SK-N-DZ (cell line): ENCODE data around the gene CDK5RAP1.
"Not testable (repeated sequence)": the region's sequence is repeated elsewhere in the genome, so short reads cannot be mapped to it uniquely, and the experiment has no call there.

ENCODE experiments used
- DNase-seq: peaks from one replicate; pipeline ENCODE4 v3.0.0-alpha.2; 2015; ENCODE audit warnings: low spot score

Gene CDK5RAP1

DNA sequence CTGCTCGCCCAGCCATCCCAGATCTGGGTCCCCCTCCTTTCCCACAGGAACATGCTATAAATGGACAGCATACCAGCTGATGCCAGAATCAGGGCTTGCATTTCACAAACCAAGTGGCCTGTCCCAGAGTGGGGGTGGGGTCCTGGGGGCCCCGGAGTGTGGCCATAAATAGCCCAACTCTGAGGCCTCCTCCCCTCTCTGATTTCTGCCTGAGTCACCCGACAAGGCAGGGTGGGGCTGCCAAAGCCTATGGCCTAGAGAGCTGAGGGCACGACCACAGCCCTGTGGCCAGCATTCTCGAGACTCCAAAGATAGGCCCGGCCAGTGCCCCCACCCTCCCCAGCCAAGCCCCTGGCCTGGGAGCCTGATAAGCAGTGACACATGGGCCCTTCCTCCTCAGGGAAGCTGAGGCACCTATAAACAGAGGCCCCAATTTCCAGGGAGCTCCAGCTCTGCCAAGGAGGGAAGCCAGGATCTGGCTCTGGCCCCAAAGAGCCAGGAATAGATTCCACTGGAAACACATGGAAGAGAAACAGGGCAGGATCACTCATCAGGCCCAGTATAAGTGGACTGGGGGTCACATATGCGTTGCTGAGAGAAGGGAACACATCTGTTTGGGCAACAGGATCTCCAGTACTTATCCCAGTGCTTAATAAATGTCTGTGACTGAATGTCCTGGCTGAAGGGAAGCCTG lies 22.0 kb upstream of the CDK5RAP1 start:
- DNase-seq: no peak

DNA sequence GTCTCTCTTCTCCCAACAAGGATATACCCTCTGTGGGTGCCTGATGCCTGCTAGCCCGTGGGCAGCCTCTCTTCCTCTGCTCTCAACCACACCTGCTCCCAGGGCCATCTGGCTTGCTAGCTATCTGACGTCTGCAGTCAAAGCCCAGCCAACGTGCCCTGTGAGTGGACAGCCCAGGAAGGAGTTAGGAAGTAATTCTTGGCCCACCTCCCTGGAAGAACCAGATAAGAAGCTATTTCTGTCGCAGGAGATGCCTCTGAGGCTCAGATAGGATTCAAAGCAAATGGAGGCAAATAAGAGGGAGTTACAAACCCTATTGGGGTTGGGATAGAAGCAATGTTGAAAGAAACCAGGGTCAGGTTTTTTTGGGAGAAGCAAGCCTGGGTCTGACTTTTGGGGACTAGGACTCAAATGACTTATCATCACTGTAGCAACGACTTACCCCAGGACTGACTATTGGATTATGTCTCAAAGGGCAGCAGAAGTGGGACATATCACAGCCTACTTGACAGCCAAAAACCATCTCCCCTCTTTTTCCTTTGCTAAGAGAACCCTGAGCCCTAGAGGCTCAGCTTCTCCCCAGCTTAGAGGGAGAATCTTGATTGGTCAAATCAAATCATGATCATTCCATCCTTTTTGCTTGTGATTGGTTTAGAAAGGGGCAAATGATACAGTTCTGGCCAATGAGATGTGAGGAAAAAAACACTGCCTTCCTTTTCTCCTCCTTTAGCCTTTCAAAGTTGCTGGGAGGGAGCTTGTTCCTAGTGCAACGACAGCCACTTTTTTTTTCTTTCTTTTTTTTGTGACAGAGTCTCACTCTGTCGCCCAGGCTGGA lies 18.0 kb upstream of the CDK5RAP1 start:
- DNase-seq: no peak

DNA sequence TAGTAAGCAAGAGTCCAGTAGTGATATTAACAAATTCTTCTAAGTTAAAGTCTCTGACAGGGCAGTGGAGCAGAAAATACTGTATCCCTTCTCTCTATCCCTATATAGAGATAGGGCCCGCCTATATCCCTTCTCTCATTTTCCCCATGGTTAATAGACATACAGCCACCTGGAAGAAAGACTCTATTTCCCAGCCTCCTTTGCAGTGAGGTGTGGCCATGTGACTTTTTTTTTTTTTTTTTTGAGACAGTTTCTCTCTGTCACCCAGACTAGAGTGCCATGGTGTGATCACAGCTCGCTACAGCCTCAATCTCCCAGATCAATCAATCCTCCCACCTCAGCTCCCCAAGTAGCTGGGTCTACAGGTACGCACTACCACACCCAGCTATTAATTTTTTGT lies 16.7 kb upstream of the CDK5RAP1 start:
- no peak for DNase-seq

DNA sequence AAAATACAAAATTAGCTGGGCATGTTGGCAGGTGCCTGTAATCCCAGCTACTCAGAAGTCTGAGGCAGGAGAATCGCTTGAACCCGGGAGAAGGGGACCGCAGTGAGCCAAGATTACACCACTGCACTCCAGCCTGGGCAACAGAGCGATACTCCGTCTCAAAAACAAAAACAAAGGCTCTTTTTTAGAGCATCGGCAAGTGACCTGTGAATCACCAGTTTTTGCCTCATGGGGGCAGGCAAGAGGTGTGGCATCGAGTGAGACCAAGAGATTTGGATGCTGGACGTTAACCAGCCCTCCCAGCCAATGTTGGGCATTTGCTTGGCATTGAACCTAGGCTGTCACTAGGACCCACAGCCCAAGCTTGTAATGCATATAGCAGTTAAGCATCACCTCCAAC lies 14.6 kb upstream of the CDK5RAP1 start:
- peak; percentile 42 for DNase-seq

DNA sequence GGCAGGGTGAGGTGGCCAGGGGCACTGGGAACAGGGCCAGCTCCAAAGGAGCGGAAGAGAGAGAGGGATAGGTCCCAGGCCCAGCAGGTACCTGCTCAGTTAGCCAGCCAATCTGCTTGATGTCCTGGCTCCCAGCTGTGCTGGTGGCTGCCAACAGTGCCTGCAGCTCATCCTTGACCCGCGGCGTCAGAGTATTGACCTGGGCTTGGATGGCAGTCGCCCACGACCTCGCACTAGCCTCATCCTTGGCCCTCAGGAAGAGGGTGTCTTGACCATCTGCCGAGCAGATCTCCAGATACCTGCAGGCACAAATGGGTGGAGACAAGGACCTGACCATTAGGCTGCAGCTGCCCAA lies 11.1 kb upstream of the CDK5RAP1 start:
- DNase-seq: no peak

DNA sequence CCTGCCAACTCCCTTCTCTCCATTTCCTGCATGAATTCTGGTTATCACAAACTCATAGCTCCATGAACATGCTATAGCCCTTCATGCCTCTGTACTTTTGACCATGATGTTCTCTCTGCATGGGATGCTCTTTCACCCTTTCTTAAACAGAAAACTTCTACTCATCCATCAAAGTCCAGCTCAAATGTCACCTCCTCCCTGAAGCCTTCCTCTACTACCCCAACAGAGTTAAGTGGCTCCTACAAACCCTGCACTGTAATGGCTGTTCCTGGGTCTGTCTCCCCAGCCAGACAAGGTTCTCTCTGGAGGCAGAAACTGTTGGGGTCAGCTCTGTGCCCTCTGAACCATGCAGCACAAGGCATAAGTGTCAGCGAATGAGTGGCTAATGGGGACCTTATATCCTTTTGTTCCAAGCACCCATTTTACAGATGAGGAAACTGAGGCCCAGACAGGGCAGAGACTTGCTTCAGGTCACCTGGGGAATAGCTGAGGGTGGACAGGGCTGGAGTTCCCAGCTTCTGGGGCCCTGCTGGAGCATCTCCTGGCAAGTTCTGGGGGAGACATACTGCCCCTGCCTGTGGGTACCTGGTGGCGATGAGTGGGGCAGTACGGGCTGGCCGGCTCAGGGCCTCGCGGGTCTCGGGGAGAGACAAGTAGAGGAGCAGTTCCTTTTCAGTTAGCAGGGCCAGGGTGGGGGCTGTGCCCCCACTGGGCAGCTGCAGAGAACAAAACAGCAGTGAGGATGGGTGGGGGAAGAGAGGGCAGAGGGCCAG lies 10.6 kb upstream of the CDK5RAP1 start:
- no peak for DNase-seq

DNA sequence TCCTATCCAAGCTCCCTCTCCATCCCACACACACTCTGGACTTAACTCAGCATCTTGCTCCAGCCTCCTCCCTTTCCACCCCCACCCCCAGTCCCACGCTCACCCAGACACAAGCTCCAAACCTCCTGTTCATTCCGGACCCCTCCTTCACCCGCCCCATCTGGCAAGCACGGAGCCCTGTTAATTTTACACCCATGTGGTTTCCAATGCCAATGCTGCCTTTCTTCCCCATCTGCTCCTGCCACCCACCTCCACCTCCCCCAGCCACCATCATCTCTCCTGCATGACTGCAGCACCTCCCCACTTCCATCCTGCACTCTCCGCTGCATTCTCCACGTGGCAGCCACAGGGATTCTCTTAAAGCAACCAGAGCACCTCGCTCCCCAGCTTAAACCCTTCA lies 9.9 kb upstream of the CDK5RAP1 start:
- DNase-seq: no peak

DNA sequence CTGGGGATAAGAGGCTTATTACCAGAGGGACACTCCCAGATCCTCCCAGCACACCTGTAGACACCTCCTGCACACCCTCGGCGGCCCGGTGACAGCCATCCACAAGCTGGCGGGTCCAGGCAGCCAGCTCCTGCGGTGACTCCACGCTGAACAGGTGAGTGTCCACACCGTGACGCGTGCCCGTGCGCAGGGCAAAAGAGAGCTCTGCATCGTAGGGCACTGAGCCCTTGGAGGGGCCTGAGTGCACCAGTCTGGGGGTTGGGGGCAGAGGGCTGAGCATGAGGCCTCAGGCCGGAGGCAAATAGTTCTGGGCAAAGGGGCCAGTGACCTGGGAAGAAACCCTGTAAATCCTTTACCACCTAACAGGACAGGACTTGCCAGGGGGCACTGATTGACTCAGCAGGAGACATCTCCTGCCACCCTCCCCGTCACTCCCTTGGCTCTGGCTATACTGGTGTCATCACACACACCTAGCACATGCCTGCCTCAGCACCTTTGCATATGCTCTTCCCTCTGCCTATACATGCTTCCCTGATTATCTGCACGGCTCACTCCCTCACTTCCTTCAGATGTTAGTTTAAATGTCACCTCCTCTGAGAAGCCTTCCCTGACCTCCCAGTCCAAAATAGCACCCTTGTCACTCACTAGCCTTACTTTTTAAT lies 8.9 kb upstream of the CDK5RAP1 start:
- DNase-seq: no peak

DNA sequence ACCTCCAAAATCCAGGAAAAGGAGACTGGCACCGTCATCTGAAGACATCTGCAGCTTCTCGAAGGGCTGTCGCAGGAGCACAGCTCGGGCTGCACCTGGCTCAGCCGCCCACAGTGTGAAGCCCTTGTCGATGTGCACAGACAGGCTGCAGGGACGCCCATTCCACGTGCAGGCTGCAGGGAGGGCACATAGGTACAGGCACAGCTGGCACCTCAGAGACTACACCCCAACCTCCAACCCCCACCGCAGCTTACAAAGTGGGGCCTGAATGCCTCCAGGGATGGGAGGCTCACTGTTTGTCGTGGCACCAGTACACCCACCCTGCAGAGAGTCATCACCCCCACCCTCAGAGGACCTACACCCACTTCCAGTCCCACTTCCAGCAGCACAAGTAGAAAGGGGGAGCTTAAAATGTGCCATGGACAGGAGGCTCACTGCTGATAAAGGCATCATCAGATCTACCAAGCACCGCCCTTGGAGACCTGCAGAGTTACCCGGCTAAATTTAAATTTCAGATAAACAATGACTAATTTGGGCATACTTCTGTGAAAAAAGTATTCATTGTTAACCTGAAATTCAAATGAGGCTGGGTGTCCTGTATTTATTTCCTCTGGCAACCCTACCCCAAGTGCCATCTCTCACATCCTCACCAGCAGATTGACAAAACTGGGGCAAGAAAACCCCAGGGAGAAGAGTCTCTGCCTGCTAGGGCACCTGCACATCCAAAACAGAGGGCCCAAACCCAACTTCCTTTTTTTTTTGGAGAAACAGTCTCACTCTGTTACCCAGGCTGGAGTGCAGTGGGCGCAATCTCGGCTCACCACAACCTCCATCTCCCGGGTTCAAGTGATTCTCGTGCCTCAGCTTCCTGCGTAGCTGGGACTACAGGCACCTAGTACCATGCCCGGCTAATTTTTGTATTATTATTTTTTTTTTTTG lies 7.7 kb upstream of the CDK5RAP1 start:
- no peak for DNase-seq

DNA sequence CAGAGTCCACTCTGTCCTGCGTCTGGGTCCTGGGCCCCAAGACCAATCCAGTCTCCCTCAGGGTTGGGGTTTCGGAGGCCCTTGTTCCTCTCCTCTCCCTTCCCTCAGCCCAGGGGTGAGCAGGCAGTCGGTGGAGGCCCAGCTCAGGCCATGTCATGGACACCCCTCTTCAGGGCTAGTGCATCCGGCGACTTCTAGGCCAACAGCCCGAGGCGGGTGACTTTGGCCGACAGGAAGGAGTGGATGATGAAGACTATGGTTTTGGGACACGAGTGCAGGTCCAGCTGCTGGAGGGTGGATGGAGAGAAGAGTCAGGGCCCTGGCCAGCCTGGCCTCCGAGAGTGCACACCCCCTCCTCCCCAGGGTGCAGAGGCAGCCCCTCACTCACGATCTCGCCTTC lies 7.0 kb upstream of the CDK5RAP1 start:
- DNase-seq: no peak

DNA sequence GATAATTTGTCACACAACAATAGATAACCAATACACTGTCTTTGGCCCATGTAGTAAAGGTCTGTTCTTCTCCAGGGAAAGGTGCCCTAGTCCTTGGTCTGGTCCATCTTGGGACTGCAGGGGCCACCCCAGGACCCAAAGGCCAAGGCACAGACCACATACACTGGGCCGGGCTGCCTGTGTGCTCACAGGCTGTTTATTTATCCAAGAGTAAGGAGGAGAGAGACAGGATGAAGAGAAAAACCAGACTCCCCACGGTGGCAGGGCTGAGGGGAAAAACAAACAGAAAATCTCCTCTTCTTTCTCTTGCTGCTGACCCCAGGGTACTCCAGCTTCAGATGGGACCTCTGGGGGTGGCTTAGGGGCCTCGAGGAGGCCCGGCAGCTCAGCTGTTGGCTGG lies 6.5 kb upstream of the CDK5RAP1 start:
- no peak for DNase-seq

DNA sequence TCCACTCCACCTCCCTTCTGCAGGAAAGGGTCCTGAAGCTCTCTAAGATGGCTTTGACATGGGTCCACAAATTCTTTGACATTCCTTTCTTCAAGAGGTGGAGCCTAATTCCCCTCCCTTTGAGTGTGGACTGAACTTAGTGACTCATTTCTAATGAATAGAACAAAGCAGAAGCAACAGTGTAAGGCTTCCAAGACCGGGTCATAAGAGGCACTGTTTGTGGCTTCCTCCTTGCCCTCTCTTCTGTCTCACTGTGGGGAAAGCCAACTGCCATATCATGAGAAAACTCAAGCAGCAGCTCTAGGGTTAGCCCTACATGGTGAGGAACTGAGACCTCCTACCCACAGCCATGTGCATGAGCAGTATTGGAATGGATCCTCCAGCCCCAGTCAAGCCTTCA lies 5.9 kb upstream of the CDK5RAP1 start:
- DNase-seq: no peak

DNA sequence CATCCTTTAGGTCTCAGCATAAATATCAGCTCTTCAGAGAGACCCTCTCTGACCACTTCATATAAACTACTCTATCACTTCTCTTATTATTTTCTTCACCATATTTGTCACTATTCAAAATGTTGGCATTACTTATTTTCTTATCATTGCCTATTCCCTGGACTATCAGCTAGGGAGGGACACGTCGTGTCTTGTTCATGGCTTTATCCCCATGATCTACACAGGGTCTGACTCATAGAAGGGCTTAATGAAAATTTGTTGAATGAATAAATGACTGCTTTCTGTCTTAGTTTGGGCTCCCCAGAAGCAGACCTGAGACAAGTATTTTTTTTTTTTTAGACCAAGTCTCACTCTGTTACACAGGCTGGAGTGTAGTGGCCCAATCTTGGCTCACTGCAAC lies 3.0 kb upstream of the CDK5RAP1 start:
- no peak for DNase-seq

DNA sequence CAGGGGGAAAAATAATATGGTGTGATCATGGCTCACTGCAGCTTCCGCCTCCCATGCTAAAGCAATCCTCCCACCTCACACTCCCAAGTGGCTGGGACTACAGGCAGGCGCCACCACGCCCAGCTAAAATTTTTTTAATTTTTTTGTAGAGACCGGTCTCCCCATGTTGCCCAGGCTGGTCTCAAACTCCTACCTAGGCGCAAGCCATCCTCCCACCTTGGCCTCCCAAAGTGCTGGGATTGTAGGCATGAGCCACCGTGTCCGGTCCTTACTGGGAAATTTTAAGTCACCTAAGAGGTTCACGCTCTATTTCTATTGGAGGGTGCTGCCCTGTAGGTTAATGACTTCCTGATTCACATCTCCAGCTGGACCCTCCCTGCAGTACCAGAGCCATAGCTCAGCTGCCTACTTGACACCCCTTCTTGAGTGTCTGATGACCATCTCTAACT lies 626 bp upstream of the CDK5RAP1 start:
- DNase-seq: peak; percentile 35

DNA sequence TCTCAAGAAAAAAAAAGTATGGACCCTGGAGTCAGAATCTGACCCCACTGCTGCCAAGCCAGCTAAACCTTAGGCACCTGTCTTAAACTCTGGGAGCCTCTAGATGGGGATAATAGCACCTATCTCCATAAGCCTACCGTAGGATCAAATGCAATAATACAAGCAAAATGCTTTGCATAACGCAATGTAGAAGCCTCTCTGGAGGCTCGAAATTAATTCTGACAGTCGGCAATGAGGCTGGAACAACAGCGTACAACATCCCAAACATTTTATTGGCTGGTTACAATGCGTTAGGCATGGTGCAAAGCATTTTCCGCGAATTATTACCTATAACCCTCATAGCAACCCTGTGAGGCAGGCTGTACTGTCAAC lies 521 bp downstream of the CDK5RAP1 start:
- DNase-seq: no peak

DNA sequence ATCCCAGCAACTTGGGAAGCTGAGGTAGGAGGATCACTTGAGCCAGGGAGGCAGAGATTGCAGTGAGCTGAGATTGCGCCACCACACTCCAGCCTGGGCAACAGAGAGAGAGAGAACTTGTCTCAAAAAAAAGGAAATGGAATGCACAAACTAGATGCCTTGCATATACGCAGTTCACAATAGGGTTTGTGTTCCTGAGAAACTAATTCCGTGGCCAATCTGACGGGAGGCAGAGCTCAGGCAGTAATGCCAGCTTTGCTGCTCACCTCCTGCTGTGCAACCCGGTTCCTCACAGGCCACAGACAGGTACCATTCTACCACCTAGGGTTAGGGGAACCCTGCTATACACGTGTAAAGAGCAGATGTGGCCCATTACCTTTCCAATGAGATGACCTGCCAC lies 1.4 kb downstream of the CDK5RAP1 start:
- no peak for DNase-seq

DNA sequence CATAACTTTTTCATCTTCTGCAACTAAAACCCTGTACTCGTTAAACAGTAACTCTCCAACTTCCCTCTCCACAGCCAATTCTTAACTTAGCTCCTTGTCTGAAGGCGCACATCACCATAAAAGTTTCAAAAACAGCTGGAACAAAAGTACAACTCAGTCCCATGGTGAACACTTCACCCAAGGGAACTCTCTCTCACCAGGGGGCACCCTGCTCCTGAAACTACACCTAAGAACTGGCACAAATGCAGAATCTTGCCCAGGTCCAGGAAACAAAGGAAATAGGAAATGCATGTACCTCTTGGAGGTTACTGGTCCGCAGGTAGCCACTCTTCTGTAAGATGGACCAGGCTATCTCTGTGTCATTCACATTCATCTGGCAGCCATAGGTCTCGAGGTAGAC lies 6.6 kb downstream of the CDK5RAP1 start:
- DNase-seq: no peak

DNA sequence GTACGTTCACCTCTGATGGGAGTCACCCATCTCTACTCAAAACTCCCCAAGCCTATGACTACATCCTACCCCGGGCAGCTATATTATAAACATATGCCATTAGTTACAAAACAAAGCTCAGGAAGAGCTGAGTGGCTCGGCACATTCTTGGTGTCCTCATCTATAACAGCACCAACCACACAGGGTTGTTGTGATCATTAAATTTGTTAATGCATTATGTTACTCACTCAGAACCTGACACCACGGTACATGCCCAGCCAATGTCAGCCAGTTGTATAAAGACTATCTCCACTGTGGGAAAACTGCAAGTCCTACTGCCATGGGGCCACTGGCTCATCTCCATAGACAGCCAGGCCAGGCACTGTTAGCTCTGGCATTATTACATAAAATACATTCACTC lies 7.7 kb downstream of the CDK5RAP1 start:
- no peak for DNase-seq

DNA sequence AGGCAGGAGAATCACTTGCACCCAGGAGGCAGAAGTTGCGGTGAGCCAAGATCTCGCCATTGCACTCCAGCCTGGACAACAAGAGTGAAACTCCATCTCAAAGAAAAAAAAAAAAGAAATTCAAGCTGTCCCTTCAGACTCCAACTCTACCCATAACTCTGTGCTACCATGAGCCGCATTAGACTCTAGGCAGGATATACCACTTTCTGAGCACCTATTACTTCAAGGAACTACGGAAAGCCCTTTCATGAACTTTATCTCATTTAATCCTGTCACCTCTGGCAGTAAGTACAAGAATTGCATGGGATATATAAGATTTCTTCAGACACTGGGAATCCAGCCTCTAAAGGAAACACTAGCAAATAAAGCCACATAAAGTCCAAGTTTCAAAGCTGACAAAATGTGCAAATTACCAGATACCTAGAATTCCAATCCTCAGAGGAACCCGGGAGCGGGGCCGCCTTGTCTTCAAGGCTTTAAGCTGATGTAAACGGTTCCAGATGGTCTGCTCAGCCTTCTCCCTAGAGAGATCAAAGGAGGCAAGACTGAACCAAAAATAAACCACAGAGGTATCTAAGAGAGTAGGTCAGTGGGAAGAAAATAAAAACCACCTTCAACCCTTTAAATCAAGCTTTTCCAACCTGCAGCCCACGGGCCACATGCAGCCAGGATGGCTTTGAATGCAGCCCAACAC lies 9.4 kb downstream of the CDK5RAP1 start:
- no peak for DNase-seq

DNA sequence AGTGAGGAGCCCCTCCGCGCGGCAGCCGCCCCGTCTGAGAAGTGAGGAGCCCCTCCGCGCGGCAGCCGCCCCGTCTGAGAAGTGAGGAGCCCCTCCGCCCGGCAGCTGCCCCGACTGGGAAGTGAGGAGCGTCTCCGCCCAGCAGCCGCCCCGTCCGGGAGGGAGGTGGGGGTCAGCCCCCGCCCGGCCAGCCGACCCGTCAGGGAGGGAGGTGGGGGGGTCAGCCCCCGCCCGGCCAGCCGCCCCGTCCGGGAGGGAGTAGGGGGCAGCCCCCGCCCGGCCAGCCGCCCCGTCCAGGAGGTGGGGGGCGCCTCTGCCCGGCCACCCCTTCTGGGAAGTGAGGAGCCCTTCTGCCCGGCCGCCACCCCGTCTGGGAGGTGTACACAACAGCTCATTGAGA lies 12.0 kb downstream of the CDK5RAP1 start:
- not testable (repeated sequence) for DNase-seq
